Natural killer cell treated with Interleukin-12 subunit alpha and Interleukin-12 subunit beta and Interleukin-15 and Interleukin-18, amount 100 ng/mL, for 72 hours (primary cell): ENCODE results near the gene NSG1. TPM values are rescaled to one million over a fixed set of nuclear protein-coding genes. Genes with fewer than 3 reads are reported as not detected.
"Not testable (repeated sequence)": the region's sequence is repeated elsewhere in the genome, so short reads cannot be mapped to it uniquely, and the experiment has no call there.

Experiments used
- ATAC-seq, 2 donors: fragments of 150-1000 bp; cut with Tn5 transposase in 1 of 2; sonication (Bioruptor Pico), chemical (Tn5 transposase) in 1 of 2; 2 replicates each; pipeline ENCODE4 v1.10.0; 2021
- DNase-seq: peaks from one replicate; pipeline ENCODE4 v3.0.0; 2022; ENCODE audit warnings: low spot score
- H3K27ac Mint-ChIP-seq, 2 donors: 1 replicate in 1 of 2; 2 replicates in 1 of 2; pipeline ENCODE4 v1.8.0; 2022; ENCODE audit warnings: mixed read lengths in 2 of 2, mild to moderate bottlenecking in 1 of 2, moderate library complexity in 1 of 2
- H3K27me3 Mint-ChIP-seq, 2 donors: 1 replicate in 1 of 2; 2 replicates in 1 of 2; pipeline ENCODE4 v1.8.0; 2022; ENCODE audit warnings: mixed read lengths in 2 of 2
- H3K36me3 Mint-ChIP-seq: one replicate; pipeline ENCODE4 v1.8.0; 2022; ENCODE audit warnings: mixed read lengths
- H3K4me1 Mint-ChIP-seq, 2 donors: 1 replicate in 1 of 2; 2 replicates in 1 of 2; pipeline ENCODE4 v1.8.0; 2022; ENCODE audit warnings: low read depth in 2 of 2, mixed read lengths in 2 of 2, mild to moderate bottlenecking in 1 of 2
- H3K4me3 Mint-ChIP-seq: one replicate; pipeline ENCODE4 v1.8.0; 2022; ENCODE audit warnings: mixed read lengths
- H3K9me3 Mint-ChIP-seq: 2 replicates; pipeline ENCODE4 v1.8.0; 2022; ENCODE audit warnings: mixed read lengths
- total RNA-seq, 2 donors: library from RNA; stranded (reverse); gene quantifications; one replicate each; pipeline ENCODE4 v1.2.3, GENCODE V29; 2022

NSG1 gene
- total RNA-seq, 2 donors from 2014 or later: 0.38 TPM; not detected in 1

GRCh38 chr4:4457803-4458553 is 71.1 kb downstream of the NSG1 start:
- DNase-seq: no peak
- Mint-ChIP-seq H3K27ac (no peak overlapping the region), H3K9me3 (no peaks in the 10 kb centered on the region), H3K4me3 (no peak overlapping the region), H3K27me3 (no peaks in the 10 kb centered on the region), H3K4me1 (peaks cover 11% of the 10 kb centered on the region in 2 donors), H3K36me3 (peaks cover 13% of the 10 kb centered on the region)
- no peak for ATAC-seq

GRCh38 chr4:4459181-4459580 is 72.3 kb downstream of the NSG1 start:
- Mint-ChIP-seq H3K27me3 (no peaks in the 10 kb centered on the region), H3K4me1 (peaks cover 11% of the 10 kb centered on the region in 2 donors), H3K27ac (no peak overlapping the region), H3K9me3 (no peaks in the 10 kb centered on the region), H3K36me3 (peaks cover 8% of the 10 kb centered on the region), H3K4me3 (no peak overlapping the region)
- no peak for ATAC-seq
- DNase-seq: no peak

- ATAC-seq: peak in 1 of 2 donors; percentile 65
- Mint-ChIP-seq H3K27me3 (no peaks in the 10 kb centered on the region), H3K4me3 (no peak overlapping the region)
Observed at GRCh38 chr4:4460759-4461158, 73.9 kb downstream of the NSG1 start.

GRCh38 chr4:4461178-4461577 is 74.3 kb downstream of the NSG1 start:
- no peak overlapping the region for H3K4me3 Mint-ChIP-seq
- no peaks in the 10 kb centered on the region for H3K9me3 Mint-ChIP-seq
- H3K36me3 Mint-ChIP-seq: peaks cover 23% of the 10 kb centered on the region
- DNase-seq (no peak), ATAC-seq (no peak)
- H3K27me3 Mint-ChIP-seq: no peaks in the 10 kb centered on the region
- peaks cover 14 to 15% of the 10 kb centered on the region in 2 donors for H3K4me1 Mint-ChIP-seq
- H3K27ac Mint-ChIP-seq: peak overlapping the region in 1 of 2 donors; percentile 60

More at GRCh38 chr4:4460759-4461158, 73.9 kb downstream of the NSG1 start:
- Mint-ChIP-seq H3K27ac (no peak overlapping the region), H3K9me3 (no peaks in the 10 kb centered on the region), H3K36me3 (peaks cover 19% of the 10 kb centered on the region), H3K4me1 (peaks cover 11% of the 10 kb centered on the region in 2 donors)
- DNase-seq: no peak

GRCh38 chr4:4461850-4462249 is 74.9 kb downstream of the NSG1 start:
- Mint-ChIP-seq H3K9me3 (no peaks in the 10 kb centered on the region), H3K27me3 (no peaks in the 10 kb centered on the region), H3K4me3 (peak overlapping the region; percentile 9), H3K27ac (peak overlapping the region in 1 of 2 donors; percentile 60), H3K36me3 (peaks cover 28% of the 10 kb centered on the region), H3K4me1 (peaks cover 18% of the 10 kb centered on the region in 2 donors)
- ATAC-seq: peak in 1 of 2 donors; percentile 24
- no peak for DNase-seq

GRCh38 chr4:4462970-4463369 is 76.1 kb downstream of the NSG1 start:
- no peak for ATAC-seq
- Mint-ChIP-seq H3K27ac (no peak overlapping the region), H3K9me3 (no peaks in the 10 kb centered on the region), H3K27me3 (no peaks in the 10 kb centered on the region), H3K4me1 (peaks cover 18 to 20% of the 10 kb centered on the region in 2 donors), H3K4me3 (no peak overlapping the region), H3K36me3 (peaks cover 28% of the 10 kb centered on the region)
- no peak for DNase-seq

- H3K27me3 Mint-ChIP-seq, H3K27ac Mint-ChIP-seq, H3K4me3 Mint-ChIP-seq, ATAC-seq, H3K9me3 Mint-ChIP-seq, DNase-seq: not testable (repeated sequence)
- H3K4me1 Mint-ChIP-seq: peaks cover 18 to 23% of the 10 kb centered on the region in 2 donors
- peaks cover 30% of the 10 kb centered on the region for H3K36me3 Mint-ChIP-seq
Observed at GRCh38 chr4:4465238-4465637, 78.3 kb downstream of the NSG1 start.

Other genes starting within 250 kb of the NSG1 start
- gene OTOP1, start 160.2 kb upstream of the NSG1 start, total RNA-seq: not detected
- gene TMEM128, start 138.9 kb upstream of the NSG1 start, total RNA-seq: 10 to 100 TPM; 15.0 to 21.2 TPM
- 10 to 100 TPM; 39.1 to 59.7 TPM for gene LYAR, start 96.9 kb upstream of the NSG1 start, total RNA-seq
- gene ZBTB49, start 96.9 kb upstream of the NSG1 start, total RNA-seq: 1 to 10 TPM; 8.4 to 8.7 TPM
- gene STX18, start 154.9 kb downstream of the NSG1 start, total RNA-seq: 10 to 100 TPM; 30.8 to 33.5 TPM